ENCODE data around the gene SLC1A5. TPM values are rescaled to one million over a fixed set of nuclear protein-coding genes. Genes with fewer than 3 reads are reported as not detected.

SLC1A5 gene
- total RNA-seq, 1 experiment from 2014 or later: 284 TPM

DNA sequence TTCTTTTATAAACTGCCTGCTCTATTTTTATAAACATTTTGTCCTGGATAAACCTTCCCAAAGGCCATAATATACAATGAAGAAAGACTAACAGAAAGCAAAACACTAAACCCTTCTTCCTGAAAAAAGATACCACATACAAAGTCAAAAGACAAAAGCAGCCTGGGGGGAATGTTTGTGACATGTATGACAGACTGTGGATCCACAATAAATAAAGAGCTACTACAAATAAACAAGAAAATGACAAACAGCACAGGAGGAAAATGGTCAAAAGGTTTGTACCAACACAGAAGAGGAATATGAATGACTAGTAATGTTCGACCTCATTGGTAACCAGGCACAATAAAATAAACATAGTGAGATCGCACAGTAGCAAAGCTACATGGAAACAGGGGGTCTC lies 42.5 kb upstream of the SLC1A5 start:
- BruUV-seq (replicated peaks): no TSS peak
- no peaks in the 10 kb centered on the region for H4K20me1 ChIP-seq (ENCODE audit: insufficient read depth)
- ChIA-PET POLR2A (interaction anchor here (1.7 to 4.9 kb wide), 2 partner anchors 11 to 42 kb away, joined by 11 to 26 read pairs; partner anchors contain the start of gene SLC1A5), CTCF (interaction anchor here (2.2 kb wide), 1 partner anchor 77 kb away, joined by 9 read pairs; no protein-coding TSS in a partner anchor), RAD21 (ENCODE audit: low non-redundant PET in 1 of 2, low total read pairs in 2 of 2, uncharacterized antibody in 2 of 2, unreplicated experiment in 2 of 2) (interaction anchor here in 1 of 2 experiments (1.1 kb wide), 1 partner anchor 43 kb away, joined by 4 read pairs; no protein-coding TSS in a partner anchor)
- no peak overlapping the region for H3K9ac ChIP-seq (ENCODE audit: low read length)
- TF ChIP-seq, protein P1, sequence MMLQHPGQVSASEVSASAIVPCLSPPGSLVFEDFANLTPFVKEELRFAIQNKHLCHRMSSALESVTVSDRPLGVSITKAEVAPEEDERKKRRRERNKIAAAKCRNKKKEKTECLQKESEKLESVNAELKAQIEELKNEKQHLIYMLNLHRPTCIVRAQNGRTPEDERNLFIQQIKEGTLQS (IDR thresholded peaks at IDR 0.05): no peak
- TF ChIP-seq ZFX (IDR thresholded peaks at IDR 0.05) (no peak), SRF (IDR thresholded peaks at IDR 0.05; ENCODE audit: low read depth) (no peak), POLR2AphosphoS5 (IDR thresholded peaks at IDR 0.05; ENCODE audit: low read depth, low read length) (no peak), EGR1 (IDR thresholded peaks at IDR 0.05; ENCODE audit: low read depth) (no peak), CBX3 (IDR thresholded peaks at IDR 0.05; ENCODE audit: low read depth) (no peak), EZH2 (IDR thresholded peaks at IDR 0.05) (no peak), SP1 (IDR thresholded peaks at IDR 0.05; ENCODE audit: low read depth) (no peak), TCF7L2 (IDR thresholded peaks at IDR 0.05; ENCODE audit: borderline replicate concordance, extremely low read depth, insufficient read depth, insufficient read length) (no peak)
- intact Hi-C loops (cut with micrococcal nuclease): loop anchor here (5.0 kb wide), 1 partner anchor 44 kb away; the partner anchor contains the start of gene SLC1A5
- no peaks in the 10 kb centered on the region for H3K9me3 ChIP-seq (ENCODE audit: control insufficient read depth in 1 of 2, insufficient read depth in 1 of 2, low read depth in 1 of 2, low read length in 2 of 2)
- H3K9me2 ChIP-seq (ENCODE audit: insufficient read depth): no peaks in the 10 kb centered on the region
- H2AFZ ChIP-seq (ENCODE audit: low read depth, low read length, poor library complexity, severe bottlenecking): peak overlapping the region; percentile 52
- no peaks in the 10 kb centered on the region for H3K36me3 ChIP-seq (ENCODE audit: control insufficient read depth in 1 of 2, insufficient read depth in 2 of 2, low read length in 2 of 2)
- no peaks in the 10 kb centered on the region for H3K79me2 ChIP-seq (ENCODE audit: insufficient read depth, low read length)
- no peak for DNase-seq (ENCODE audit: low read depth, low spot score)
- H3K27ac ChIP-seq (ENCODE audit: low read depth, low read length): no peak overlapping the region
- H3K4me2 ChIP-seq (ENCODE audit: low read length): peak overlapping the region; percentile 58; the same call in 1 of the 2 replicates
- H3K27me3 ChIP-seq (ENCODE audit: insufficient read depth, low read length): no peaks in the 10 kb centered on the region
- H3K4me1 ChIP-seq (ENCODE audit: control insufficient read depth in 1 of 2, insufficient read depth in 2 of 2, low read length in 2 of 2): peaks cover 21 to 33% of the 10 kb centered on the region in 2 experiments
- no peak overlapping the region; a peak in 1 of 4 replicates for H3K4me3 ChIP-seq (replicated peaks in 1 of 2; ENCODE audit: low read depth in 1 of 2, low read length in 2 of 2)
- ATAC-seq: no peak

DNA sequence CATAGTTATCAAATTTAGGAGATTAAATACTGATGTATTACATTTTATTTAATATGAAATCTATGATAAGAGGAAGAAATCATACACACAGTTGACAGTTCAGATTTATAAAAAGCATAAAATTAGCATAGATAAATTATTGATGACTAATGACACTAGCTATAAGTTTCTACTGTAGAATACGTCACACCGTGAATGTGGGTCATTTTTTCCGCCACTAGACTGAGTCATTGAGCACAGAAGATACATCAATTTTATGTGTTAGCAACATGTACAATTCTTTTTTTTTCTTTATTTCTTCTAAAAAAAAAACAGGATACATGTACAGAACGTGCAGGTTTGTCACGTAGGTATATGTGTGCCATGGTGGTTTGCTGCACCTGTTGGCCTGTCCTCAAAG lies 40.1 kb upstream of the SLC1A5 start:
- H3K9me2 ChIP-seq (ENCODE audit: insufficient read depth): no peaks in the 10 kb centered on the region
- CTCF ChIA-PET: no interaction called here
- no peak for DNase-seq (ENCODE audit: low read depth, low spot score)
- H2AFZ ChIP-seq (ENCODE audit: low read depth, low read length, poor library complexity, severe bottlenecking): no peak overlapping the region
- no peaks in the 10 kb centered on the region for H3K27me3 ChIP-seq (ENCODE audit: insufficient read depth, low read length)
- H3K4me3 ChIP-seq (replicated peaks in 1 of 2; ENCODE audit: low read depth in 1 of 2, low read length in 2 of 2): no peak overlapping the region
- no peaks in the 10 kb centered on the region for H3K36me3 ChIP-seq (ENCODE audit: control insufficient read depth in 1 of 2, insufficient read depth in 2 of 2, low read length in 2 of 2)
- no peak overlapping the region for H3K9ac ChIP-seq (ENCODE audit: low read length)
- no peaks in the 10 kb centered on the region for H4K20me1 ChIP-seq (ENCODE audit: insufficient read depth)
- BruUV-seq (replicated peaks): no TSS peak
- no peak overlapping the region for H3K4me2 ChIP-seq (ENCODE audit: low read length)
- H3K79me2 ChIP-seq (ENCODE audit: insufficient read depth, low read length): no peaks in the 10 kb centered on the region
- no peaks in the 10 kb centered on the region for H3K9me3 ChIP-seq (ENCODE audit: control insufficient read depth in 1 of 2, insufficient read depth in 1 of 2, low read depth in 1 of 2, low read length in 2 of 2)
- H3K4me1 ChIP-seq (ENCODE audit: control insufficient read depth in 1 of 2, insufficient read depth in 2 of 2, low read length in 2 of 2): peaks cover 27 to 36% of the 10 kb centered on the region in 2 experiments
- intact Hi-C loops (cut with micrococcal nuclease): no loop called here
- RAD21 ChIA-PET (ENCODE audit: low non-redundant PET in 1 of 2, low total read pairs in 2 of 2, uncharacterized antibody in 2 of 2, unreplicated experiment in 2 of 2): interaction anchor here in 1 of 2 experiments (0.7 kb wide), 1 partner anchor 133 kb away, joined by 3 read pairs; no protein-coding TSS in a partner anchor
- ATAC-seq: no peak
- H3K27ac ChIP-seq (ENCODE audit: low read depth, low read length): no peak overlapping the region
- POLR2A ChIA-PET: interaction anchor here (0.6 to 4.9 kb wide), 2 partner anchors 19 to 40 kb away, joined by 4 to 26 read pairs; partner anchors contain the start of gene SLC1A5
- TF ChIP-seq, protein P1 (IDR thresholded peaks at IDR 0.05): no peak
- TF ChIP-seq SIN3A (IDR thresholded peaks at IDR 0.05; ENCODE audit: low read depth) (no peak), RAD21 (IDR thresholded peaks at IDR 0.05; ENCODE audit: low read depth) (no peak), YY1 (IDR thresholded peaks at IDR 0.05; ENCODE audit: extremely low read depth, insufficient replicate concordance, low read depth, low read length) (no peak), CBX3 (IDR thresholded peaks at IDR 0.05; ENCODE audit: low read depth) (no peak), JUND (IDR thresholded peaks at IDR 0.05) (no peak), SP1 (IDR thresholded peaks at IDR 0.05; ENCODE audit: low read depth) (no peak), SRF (IDR thresholded peaks at IDR 0.05; ENCODE audit: low read depth) (no peak)
- TF ChIP-seq, protein P2, sequence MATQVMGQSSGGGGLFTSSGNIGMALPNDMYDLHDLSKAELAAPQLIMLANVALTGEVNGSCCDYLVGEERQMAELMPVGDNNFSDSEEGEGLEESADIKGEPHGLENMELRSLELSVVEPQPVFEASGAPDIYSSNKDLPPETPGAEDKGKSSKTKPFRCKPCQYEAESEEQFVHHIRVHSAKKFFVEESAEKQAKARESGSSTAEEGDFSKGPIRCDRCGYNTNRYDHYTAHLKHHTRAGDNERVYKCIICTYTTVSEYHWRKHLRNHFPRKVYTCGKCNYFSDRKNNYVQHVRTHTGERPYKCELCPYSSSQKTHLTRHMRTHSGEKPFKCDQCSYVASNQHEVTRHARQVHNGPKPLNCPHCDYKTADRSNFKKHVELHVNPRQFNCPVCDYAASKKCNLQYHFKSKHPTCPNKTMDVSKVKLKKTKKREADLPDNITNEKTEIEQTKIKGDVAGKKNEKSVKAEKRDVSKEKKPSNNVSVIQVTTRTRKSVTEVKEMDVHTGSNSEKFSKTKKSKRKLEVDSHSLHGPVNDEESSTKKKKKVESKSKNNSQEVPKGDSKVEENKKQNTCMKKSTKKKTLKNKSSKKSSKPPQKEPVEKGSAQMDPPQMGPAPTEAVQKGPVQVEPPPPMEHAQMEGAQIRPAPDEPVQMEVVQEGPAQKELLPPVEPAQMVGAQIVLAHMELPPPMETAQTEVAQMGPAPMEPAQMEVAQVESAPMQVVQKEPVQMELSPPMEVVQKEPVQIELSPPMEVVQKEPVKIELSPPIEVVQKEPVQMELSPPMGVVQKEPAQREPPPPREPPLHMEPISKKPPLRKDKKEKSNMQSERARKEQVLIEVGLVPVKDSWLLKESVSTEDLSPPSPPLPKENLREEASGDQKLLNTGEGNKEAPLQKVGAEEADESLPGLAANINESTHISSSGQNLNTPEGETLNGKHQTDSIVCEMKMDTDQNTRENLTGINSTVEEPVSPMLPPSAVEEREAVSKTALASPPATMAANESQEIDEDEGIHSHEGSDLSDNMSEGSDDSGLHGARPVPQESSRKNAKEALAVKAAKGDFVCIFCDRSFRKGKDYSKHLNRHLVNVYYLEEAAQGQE (IDR thresholded peaks at IDR 0.05; ENCODE audit: low read depth): no peak

Measured in HCT116 (cell line).